GM13977 (cell line): ENCODE data around the gene TCEAL8.
"Not testable (repeated sequence)": the region's sequence is repeated elsewhere in the genome, so short reads cannot be mapped to it uniquely, and the experiment has no call there.

ENCODE experiments used
- DNase-seq: peaks from one replicate; pipeline ENCODE4 v3.0.0; 2012; ENCODE audit warnings: low spot score
- CTCF ChIP-seq: IDR thresholded peaks from 2 replicates; pipeline ENCODE4 v1.5.1; 2012; ENCODE audit warnings: mild to moderate bottlenecking, control low read depth; ENCODE audit not compliant: insufficient read depth; ENCODE audit errors: extremely low read depth, missing control alignments
- in situ Hi-C: fragments of 300-500 bp; cut with MboI; formaldehyde crosslinking; loops from one replicate; pipeline ENCODE4 v1.12.0; 2022; ENCODE audit warnings: low sequenced_read_pairs, low pct_unique_long_range_greater_than_20kb, mixed read lengths, inconsistent platforms; ENCODE audit not compliant: unreplicated experiment

TCEAL8 gene

GRCh38 chrX:103240155-103240554 is 14.8 kb downstream of the TCEAL8 start:
- in situ Hi-C loops: no loop called here
- DNase-seq: no peak
- TF ChIP-seq CTCF: no peak

GRCh38 chrX:103236296-103236695 is 18.7 kb downstream of the TCEAL8 start:
- in situ Hi-C loops: no loop called here
- no peak for TF ChIP-seq CTCF
- DNase-seq: no peak

GRCh38 chrX:103235608-103236007 is 19.3 kb downstream of the TCEAL8 start:
- DNase-seq, in situ Hi-C loops: not testable (repeated sequence)

GRCh38 chrX:103234869-103235268 is 20.1 kb downstream of the TCEAL8 start:
- DNase-seq: no peak
- no peak for TF ChIP-seq CTCF
- in situ Hi-C loops: no loop called here

- DNase-seq: no peak
- TF ChIP-seq CTCF: no peak
- in situ Hi-C loops: no loop called here
Observed at GRCh38 chrX:103233263-103233662, 21.7 kb downstream of the TCEAL8 start.

- DNase-seq, in situ Hi-C loops: not testable (repeated sequence)
Observed at GRCh38 chrX:103225918-103226317, 29.0 kb downstream of the TCEAL8 start.

GRCh38 chrX:103220511-103221323 is 34.2 kb downstream of the TCEAL8 start:
- no peak for TF ChIP-seq CTCF
- DNase-seq: no peak
- in situ Hi-C loops: loop anchor here (25.0 kb wide), 1 partner anchor 242 kb away; no protein-coding TSS in a partner anchor
